ENCODE data around the gene NRXN3. TPM values are rescaled to one million over a fixed set of nuclear protein-coding genes. Genes with fewer than 3 reads are reported as not detected.

Gene NRXN3
- total and polyA plus RNA-seq, 4 donors, result 0.07 to 1.2 (median 0.23) TPM

- TF ChIP-seq HNF4A (conservative IDR thresholded peaks at IDR 0.05) (no peak), FOXA2 (IDR thresholded peaks at IDR 0.05) (no peak), SP1 (IDR thresholded peaks at IDR 0.05) (no peak), NR2F2 (IDR thresholded peaks at IDR 0.05) (no peak), ATF3 (IDR thresholded peaks at IDR 0.05) (no peak), HNF4G (IDR thresholded peaks at IDR 0.05) (no peak), GABPA (IDR thresholded peaks at IDR 0.05 in 1 of 2, conservative IDR thresholded peaks at IDR 0.05 in 1 of 2) (no peak), RXRA (IDR thresholded peaks at IDR 0.05) (no peak), FOXA1 (IDR thresholded peaks at IDR 0.05) (no peak)
- TF ChIP-seq, protein P1, sequence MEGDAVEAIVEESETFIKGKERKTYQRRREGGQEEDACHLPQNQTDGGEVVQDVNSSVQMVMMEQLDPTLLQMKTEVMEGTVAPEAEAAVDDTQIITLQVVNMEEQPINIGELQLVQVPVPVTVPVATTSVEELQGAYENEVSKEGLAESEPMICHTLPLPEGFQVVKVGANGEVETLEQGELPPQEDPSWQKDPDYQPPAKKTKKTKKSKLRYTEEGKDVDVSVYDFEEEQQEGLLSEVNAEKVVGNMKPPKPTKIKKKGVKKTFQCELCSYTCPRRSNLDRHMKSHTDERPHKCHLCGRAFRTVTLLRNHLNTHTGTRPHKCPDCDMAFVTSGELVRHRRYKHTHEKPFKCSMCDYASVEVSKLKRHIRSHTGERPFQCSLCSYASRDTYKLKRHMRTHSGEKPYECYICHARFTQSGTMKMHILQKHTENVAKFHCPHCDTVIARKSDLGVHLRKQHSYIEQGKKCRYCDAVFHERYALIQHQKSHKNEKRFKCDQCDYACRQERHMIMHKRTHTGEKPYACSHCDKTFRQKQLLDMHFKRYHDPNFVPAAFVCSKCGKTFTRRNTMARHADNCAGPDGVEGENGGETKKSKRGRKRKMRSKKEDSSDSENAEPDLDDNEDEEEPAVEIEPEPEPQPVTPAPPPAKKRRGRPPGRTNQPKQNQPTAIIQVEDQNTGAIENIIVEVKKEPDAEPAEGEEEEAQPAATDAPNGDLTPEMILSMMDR (IDR thresholded peaks at IDR 0.05; ENCODE audit: low read depth, low read length, missing input control), result no peak
- Histone ChIP-seq H3K27ac (ENCODE audit: low read depth in 1 of 2, low read length in 2 of 2) (no peak overlapping the region), H3K9me3 (ENCODE audit: control insufficient read depth in 4 of 4, low read length in 3 of 4) (no peaks in the 10 kb centered on the region), H3K27me3 (ENCODE audit: control insufficient read depth in 4 of 4, insufficient read depth in 4 of 4, low read length in 3 of 4) (no peaks in the 10 kb centered on the region), H3K4me3 (ENCODE audit: low read depth in 1 of 3, low read length in 3 of 3) (no peak overlapping the region), H3K9ac (ENCODE audit: low read depth in 1 of 2, low read length in 2 of 2) (no peak overlapping the region), H3K36me3 (ENCODE audit: control insufficient read depth in 4 of 4, insufficient read depth in 3 of 4, low read depth in 1 of 4, low read length in 3 of 4) (no peaks in the 10 kb centered on the region), H3K4me1 (ENCODE audit: control insufficient read depth in 4 of 4, insufficient read depth in 4 of 4, low read length in 3 of 4) (no peaks in the 10 kb centered on the region)
- 56% methylated on average over 3 of the region's 3 CpGs for WGBS
- DNase-seq (ENCODE audit: low spot score), result no peak
Measured at GRCh38 chr14:79254069-79254775, 1084.0 kb downstream of the NRXN3 start.

- 69% methylated on average over 2 of the region's 2 CpGs for WGBS
Measured at GRCh38 chr14:79256380-79256779, 1086.2 kb downstream of the NRXN3 start.

More at GRCh38 chr14:79256380-79256779, 1086.2 kb downstream of the NRXN3 start:
- Histone ChIP-seq H3K36me3 (ENCODE audit: control insufficient read depth in 4 of 4, insufficient read depth in 3 of 4, low read depth in 1 of 4, low read length in 3 of 4) (no peaks in the 10 kb centered on the region), H3K4me3 (ENCODE audit: low read depth in 1 of 3, low read length in 3 of 3) (no peak overlapping the region), H3K9ac (ENCODE audit: low read depth in 1 of 2, low read length in 2 of 2) (no peak overlapping the region), H3K27me3 (ENCODE audit: control insufficient read depth in 4 of 4, insufficient read depth in 4 of 4, low read length in 3 of 4) (peaks cover 0 to 3% (median 0%) of the 10 kb centered on the region in 4 donors), H3K4me1 (ENCODE audit: control insufficient read depth in 4 of 4, insufficient read depth in 4 of 4, low read length in 3 of 4) (no peaks in the 10 kb centered on the region), H3K9me3 (ENCODE audit: control insufficient read depth in 4 of 4, low read length in 3 of 4) (no peaks in the 10 kb centered on the region), H3K27ac (ENCODE audit: low read depth in 1 of 2, low read length in 2 of 2) (no peak overlapping the region)
- TF ChIP-seq RAD21 (IDR thresholded peaks at IDR 0.05) (no peak), HNF4G (IDR thresholded peaks at IDR 0.05) (no peak), YY1 (IDR thresholded peaks at IDR 0.05) (no peak), NR2F2 (IDR thresholded peaks at IDR 0.05) (no peak), HNF4A (conservative IDR thresholded peaks at IDR 0.05) (no peak), FOXA1 (IDR thresholded peaks at IDR 0.05) (no peak), RXRA (IDR thresholded peaks at IDR 0.05) (no peak), EGR1 (IDR thresholded peaks at IDR 0.05; ENCODE audit: low read depth in 2 of 2) (no peak), JUND (IDR thresholded peaks at IDR 0.05) (no peak), TAF1 (conservative IDR thresholded peaks at IDR 0.05) (no peak), REST (IDR thresholded peaks at IDR 0.05) (no peak), SP1 (IDR thresholded peaks at IDR 0.05) (no peak), ATF3 (IDR thresholded peaks at IDR 0.05) (no peak)
- TF ChIP-seq, protein P1 (IDR thresholded peaks at IDR 0.05; ENCODE audit: low read depth, low read length, missing input control), result no peak
- TF ChIP-seq, protein P2, sequence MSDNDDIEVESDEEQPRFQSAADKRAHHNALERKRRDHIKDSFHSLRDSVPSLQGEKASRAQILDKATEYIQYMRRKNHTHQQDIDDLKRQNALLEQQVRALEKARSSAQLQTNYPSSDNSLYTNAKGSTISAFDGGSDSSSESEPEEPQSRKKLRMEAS (IDR thresholded peaks at IDR 0.05), result no peak
- DNase-seq (ENCODE audit: low spot score), result no peak
